Mesothelial cell of epicardium (in vitro differentiated cells): ENCODE measurements around the gene ZFP62. TPM values are rescaled to one million over a fixed set of nuclear protein-coding genes. Genes with fewer than 3 reads are reported as not detected.
"Not testable (repeated sequence)": the region's sequence is repeated elsewhere in the genome, so short reads cannot be mapped to it uniquely, and the experiment has no call there.

ENCODE experiments used
- DNase-seq, 2 experiments: peaks; one replicate each; pipeline ENCODE4 v3.0.0; 2021; ENCODE audit warnings: low spot score in 2 of 2; ENCODE audit not compliant: unreplicated experiment in 2 of 2
- H3K27ac Mint-ChIP-seq: 2 replicates; pipeline ENCODE4 v1.8.0; 2021; ENCODE audit warnings: mixed read lengths
- H3K27me3 Mint-ChIP-seq: 2 replicates; pipeline ENCODE4 v1.8.0; 2021; ENCODE audit warnings: low read depth, mixed read lengths
- H3K36me3 Mint-ChIP-seq: 2 replicates; pipeline ENCODE4 v1.8.0; 2021; ENCODE audit warnings: mixed read lengths
- H3K4me1 Mint-ChIP-seq: 2 replicates; pipeline ENCODE4 v1.8.0; 2021; ENCODE audit warnings: mixed read lengths
- H3K4me3 Mint-ChIP-seq: 2 replicates; pipeline ENCODE4 v1.8.0; 2021; ENCODE audit warnings: mild to moderate bottlenecking, moderate library complexity, mixed read lengths
- H3K9me3 Mint-ChIP-seq: 2 replicates; pipeline ENCODE4 v1.8.0; 2021; ENCODE audit warnings: mixed read lengths
- total RNA-seq: library from RNA; stranded (reverse); gene quantifications from 3 replicates; pipeline ENCODE4 v1.2.1, GENCODE V29; 2021
- TF ChIP-seq, protein P1 (sequence below): fragments of 200-600 bp; sonication (generic); IDR thresholded peaks from one replicate; pipeline ENCODE4 v1.5.0; 2021; ENCODE audit warnings: antibody characterized with exemption; ENCODE audit not compliant: unreplicated experiment

ZFP62 gene
- total RNA-seq, 1 donor from 2014 or later, result 48.9 TPM

DNA sequence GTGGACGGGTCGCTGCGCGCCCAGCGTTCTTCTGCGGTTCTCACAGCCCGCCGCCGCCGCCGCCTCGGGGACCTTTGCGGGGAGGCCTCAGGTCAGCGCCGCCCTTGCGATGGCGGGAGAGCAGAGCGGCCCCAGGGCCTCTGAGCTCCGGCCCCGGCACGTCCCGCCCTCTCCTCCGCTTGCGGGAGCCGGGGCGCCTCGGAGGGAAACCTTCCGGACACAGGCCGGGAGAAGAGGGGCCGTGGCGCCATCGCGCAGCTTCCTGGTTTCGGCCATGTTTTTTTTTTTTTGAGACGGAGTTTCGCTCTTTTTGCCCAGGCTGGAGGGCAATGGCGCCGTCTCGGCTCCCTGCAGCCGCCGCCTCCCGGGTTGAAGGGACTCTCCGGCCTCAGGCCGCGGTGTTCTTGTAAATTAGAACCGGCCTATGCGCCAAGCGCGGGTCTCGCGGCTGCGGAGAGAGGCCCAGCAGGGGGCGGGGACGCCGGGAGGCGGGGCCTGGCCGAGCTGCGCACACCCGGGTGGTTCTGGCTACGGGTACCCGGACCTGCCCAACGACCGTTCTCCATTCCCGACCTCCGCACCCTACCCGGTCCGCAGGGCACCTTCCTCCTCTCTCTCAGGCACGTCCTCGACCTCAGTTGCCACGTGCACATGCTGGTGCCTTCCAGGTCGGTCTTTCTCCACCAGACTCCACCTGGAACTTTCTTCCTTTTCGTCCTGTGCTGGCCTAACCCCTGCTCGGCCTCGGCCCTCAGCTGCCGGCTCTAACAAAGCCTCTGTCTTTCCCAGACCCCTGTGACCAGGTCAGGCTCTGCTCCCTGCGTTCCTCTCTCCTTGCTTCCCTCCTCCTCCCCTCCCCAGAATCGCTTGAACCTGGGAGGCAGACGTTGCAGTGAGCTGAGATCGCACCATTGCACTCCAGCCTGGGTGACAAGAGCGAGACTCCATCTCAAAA is 29.7 kb downstream of the ZFP62 start:
- Mint-ChIP-seq H3K27ac (peak overlapping the region; percentile 99), H3K36me3 (peaks cover 32% of the 10 kb centered on the region), H3K4me3 (peak overlapping the region; percentile 92), H3K27me3 (no peaks in the 10 kb centered on the region), H3K4me1 (peaks cover 20% of the 10 kb centered on the region), H3K9me3 (peaks cover 27% of the 10 kb centered on the region)
- DNase-seq, result peak; percentile 53 to 77
- TF ChIP-seq, protein P1, sequence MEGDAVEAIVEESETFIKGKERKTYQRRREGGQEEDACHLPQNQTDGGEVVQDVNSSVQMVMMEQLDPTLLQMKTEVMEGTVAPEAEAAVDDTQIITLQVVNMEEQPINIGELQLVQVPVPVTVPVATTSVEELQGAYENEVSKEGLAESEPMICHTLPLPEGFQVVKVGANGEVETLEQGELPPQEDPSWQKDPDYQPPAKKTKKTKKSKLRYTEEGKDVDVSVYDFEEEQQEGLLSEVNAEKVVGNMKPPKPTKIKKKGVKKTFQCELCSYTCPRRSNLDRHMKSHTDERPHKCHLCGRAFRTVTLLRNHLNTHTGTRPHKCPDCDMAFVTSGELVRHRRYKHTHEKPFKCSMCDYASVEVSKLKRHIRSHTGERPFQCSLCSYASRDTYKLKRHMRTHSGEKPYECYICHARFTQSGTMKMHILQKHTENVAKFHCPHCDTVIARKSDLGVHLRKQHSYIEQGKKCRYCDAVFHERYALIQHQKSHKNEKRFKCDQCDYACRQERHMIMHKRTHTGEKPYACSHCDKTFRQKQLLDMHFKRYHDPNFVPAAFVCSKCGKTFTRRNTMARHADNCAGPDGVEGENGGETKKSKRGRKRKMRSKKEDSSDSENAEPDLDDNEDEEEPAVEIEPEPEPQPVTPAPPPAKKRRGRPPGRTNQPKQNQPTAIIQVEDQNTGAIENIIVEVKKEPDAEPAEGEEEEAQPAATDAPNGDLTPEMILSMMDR, result no peak

DNA sequence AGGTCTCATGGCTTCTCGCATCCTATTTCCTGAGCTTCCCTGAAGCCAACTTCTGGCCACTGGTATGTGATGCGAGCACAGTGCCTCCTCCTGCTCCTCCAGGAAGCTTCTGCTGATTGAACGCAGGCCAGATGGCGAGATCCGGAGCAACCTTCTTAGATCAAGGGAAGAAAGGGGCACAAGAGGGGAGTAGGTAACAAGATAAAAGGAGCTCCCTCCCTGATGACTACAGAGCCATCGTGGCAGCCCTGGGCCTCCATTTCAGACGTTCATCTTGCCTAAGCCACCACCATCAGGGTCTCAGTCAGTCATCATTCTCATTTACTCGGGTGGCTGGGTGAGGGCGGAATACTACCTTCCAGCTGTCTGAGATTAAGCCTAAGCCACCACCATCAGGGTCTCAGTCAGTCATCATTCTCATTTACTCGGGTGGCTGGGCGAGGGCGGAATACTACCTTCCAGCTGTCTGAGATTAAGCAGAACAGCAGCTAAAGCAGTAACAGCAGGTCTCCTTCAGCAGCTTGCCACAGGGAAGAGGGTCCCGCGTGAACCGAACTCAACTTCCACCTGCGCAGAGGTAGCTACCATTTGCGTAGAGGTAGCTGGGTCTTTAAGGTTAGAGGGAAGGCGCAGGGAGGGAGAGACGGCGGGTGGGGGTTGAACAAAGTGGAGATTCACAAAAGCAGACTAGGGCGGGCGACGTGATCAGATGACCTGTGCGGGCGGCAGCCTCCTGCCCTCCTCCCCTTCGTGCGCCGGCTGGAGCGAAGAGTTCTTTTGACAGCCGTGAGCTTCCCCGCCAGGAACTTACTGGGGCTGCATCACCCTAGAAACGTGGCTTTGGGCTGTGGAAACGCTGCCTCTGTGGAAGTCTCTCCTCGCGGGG is 30.6 kb downstream of the ZFP62 start:
- peaks cover 30% of the 10 kb centered on the region for H3K36me3 Mint-ChIP-seq
- peak overlapping the region; percentile 92 for H3K4me3 Mint-ChIP-seq
- no peak for DNase-seq
- TF ChIP-seq, protein P1, result no peak
- peaks cover 27% of the 10 kb centered on the region for H3K9me3 Mint-ChIP-seq
- peak overlapping the region; percentile 99 for H3K27ac Mint-ChIP-seq
- H3K27me3 Mint-ChIP-seq, result no peaks in the 10 kb centered on the region
- peaks cover 28% of the 10 kb centered on the region for H3K4me1 Mint-ChIP-seq

DNA sequence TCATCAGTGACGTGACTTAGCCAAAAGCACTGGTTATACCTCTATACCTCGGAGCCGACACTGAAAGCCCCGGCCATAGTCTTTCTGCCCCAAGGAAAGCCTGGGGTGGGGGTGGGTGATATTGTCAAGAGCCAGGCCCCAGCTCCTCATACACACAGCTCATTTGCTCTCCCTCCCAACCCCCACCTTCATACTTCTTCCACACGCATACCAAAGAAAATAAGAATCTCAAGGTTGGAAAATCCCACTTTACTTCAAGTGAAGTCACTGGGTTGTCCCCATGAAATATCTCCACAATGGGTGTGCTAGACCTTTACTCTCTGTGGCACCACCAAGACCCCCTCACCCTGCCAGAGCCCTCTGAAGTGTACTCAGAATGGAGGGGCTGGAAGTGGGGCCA is 31.4 kb downstream of the ZFP62 start:
- peak overlapping the region; percentile 21 for H3K27ac Mint-ChIP-seq
- H3K36me3 Mint-ChIP-seq, result peaks cover 27% of the 10 kb centered on the region
- TF ChIP-seq, protein P1, result no peak
- H3K9me3 Mint-ChIP-seq, result peaks cover 27% of the 10 kb centered on the region
- H3K4me1 Mint-ChIP-seq, result peaks cover 36% of the 10 kb centered on the region
- peak overlapping the region; percentile 92 for H3K4me3 Mint-ChIP-seq
- H3K27me3 Mint-ChIP-seq, result no peaks in the 10 kb centered on the region
- no peak for DNase-seq

DNA sequence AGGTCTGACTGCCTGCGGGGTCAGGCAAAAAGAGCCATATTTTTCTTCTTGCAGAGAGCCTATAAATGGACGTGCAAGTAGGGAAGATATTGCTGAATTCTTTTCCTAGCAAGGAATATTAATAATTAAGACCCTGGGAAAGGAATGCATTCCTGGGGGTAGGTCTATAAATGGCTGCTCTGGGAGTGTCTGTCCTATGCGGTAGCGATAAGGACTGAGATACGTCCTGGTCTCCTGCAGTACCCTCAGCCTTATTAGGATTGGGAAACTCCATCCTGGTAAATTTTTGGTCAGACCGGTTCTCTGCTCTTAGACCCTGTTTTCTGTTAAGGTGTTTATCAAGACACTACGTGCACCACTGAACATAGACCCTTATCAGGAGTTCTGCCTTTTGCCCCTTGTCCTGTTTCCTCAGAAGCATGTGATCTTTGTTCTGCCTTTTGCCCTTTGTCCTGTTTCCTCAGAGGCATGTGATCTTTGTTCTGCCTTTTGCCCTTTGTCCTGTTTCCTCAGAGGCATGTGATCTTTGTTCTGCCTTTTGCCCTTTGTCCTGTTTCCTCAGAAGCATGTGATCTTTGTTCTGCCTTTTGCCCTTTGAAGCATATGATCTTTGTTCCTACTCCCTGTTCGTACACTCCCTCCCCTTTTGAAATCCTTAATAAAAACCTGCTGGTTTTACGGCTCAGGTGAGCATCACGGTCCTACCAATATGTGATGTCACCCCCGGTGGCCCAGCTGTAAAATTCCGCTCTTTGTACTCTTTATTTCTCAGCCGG is 32.1 kb downstream of the ZFP62 start:
- Mint-ChIP-seq H3K4me3 (peak overlapping the region; percentile 38), H3K4me1 (peaks cover 44% of the 10 kb centered on the region), H3K9me3 (peaks cover 23% of the 10 kb centered on the region), H3K27ac (peak overlapping the region; percentile 61), H3K36me3 (peaks cover 19% of the 10 kb centered on the region)
- not testable (repeated sequence) for H3K27me3 Mint-ChIP-seq, DNase-seq

DNA sequence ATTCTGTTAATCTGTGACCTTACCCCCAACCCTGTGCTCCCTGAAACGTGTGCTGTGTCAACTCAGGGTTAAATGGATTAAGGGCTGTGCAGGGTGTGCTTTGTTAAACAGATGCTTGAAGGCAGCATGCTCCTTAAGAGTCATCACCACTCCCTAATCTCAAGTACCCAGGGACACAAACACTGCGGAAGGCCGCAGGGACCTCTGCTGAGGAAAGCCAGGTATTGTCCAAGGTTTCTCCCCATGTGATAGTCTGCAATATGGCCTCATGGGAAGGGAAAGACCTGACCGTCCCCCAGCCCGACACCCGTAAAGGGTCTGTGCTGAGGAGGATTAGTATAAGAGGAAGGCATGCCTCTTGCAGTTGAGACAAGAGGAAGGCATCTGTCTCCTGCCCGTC is 33.7 kb downstream of the ZFP62 start:
- peaks cover 46% of the 10 kb centered on the region for H3K4me1 Mint-ChIP-seq
- H3K9me3 Mint-ChIP-seq, result peaks cover 22% of the 10 kb centered on the region
- not testable (repeated sequence) for H3K27me3 Mint-ChIP-seq, H3K27ac Mint-ChIP-seq, H3K4me3 Mint-ChIP-seq, DNase-seq
- H3K36me3 Mint-ChIP-seq, result peaks cover 18% of the 10 kb centered on the region
